Islet precursor cell (in vitro differentiated cells): ENCODE measurements around the gene PIGL.
"Not testable (repeated sequence)": the region's sequence is repeated elsewhere in the genome, so short reads cannot be mapped to it uniquely, and the experiment has no call there.

Experiments
- DNase-seq: peaks from one replicate; pipeline ENCODE4 v3.0.0-alpha.2; 2018

The PIGL gene

DNA sequence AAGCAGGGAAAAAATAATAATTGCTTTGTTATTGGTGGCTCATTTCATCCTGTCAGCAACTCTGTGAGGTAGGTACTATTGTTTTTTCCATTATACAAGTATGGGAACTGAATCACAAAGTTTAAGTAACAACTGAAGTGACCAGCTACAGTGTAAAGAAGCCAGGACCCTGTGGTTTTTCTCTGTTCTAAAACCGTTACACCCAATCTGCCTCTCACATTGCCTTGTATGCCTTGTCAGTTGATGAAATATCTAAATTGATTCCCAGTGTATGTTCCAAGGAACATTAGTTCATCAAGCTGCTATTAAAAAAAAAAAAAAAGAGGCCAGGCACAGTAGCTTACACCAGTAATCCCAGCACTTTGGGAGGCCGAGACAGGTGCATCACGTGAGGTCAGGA, 5.4 kb downstream of the PIGL start:
- DNase-seq = no peak

GRCh38 chr17:16229912-16230561, 13.0 kb downstream of the PIGL start:
- DNase-seq = not testable (repeated sequence)

DNA sequence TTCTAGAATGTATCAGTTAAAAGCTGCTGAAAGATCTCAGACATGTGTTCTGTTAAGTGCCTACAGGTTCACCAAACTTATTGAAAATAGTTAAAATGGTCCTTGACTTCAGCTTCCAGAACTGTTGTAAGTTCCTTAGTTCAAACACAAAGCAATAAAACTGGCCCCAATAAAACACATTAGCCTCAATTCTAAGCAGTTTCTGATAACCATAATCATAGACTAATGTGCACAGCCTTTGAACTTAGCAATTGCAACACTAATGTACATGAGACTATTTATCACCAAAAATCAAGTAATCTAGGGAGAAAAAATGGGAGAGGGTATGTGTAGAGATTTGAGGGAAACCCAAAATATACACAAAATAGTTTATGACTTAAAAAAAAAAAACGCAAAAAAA, 15.4 kb downstream of the PIGL start:
- no peak for DNase-seq

DNA sequence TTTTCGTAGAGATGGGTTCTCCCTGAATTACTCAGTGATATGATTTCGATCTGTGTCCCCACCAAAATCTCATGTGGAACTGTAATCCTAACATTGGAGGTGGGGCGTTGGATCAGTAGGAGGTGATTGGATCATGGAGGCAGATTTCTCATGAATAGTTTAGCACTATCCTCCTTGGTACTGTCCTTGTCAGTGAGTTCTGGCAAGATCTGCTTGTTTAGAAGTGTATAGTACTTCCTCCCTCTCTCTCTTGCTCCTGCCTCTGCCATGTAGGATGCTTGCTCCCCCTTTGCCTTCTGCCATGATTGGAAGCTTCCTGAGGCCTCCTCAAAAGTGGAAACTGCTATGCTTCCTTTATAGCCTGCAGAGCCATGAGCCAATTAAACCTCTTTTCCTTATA, 22.9 kb downstream of the PIGL start:
- DNase-seq = no peak

DNA sequence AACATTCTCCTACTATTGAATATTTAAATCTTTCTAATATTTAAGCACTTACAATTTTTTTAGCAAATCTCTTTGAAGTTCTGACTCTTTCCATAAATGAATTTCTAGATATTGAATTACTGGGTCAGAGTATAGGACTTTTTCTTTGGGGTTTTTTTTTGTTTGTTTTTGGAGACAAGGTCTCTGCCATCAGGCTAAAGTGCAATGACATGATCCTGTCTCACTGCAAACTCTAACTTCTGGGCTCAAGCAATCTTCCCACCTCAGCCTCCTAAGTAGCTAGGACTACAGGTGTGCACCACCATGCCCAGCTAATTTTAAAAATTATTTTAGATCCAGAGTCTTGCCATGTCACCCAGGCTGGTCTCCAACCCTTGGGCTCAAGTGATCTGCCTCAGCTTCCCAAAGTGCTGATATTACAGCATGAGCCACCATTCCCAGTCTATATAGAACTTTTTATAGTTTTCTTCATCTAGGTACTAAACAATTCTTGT, 24.9 kb downstream of the PIGL start:
- no peak for DNase-seq

DNA sequence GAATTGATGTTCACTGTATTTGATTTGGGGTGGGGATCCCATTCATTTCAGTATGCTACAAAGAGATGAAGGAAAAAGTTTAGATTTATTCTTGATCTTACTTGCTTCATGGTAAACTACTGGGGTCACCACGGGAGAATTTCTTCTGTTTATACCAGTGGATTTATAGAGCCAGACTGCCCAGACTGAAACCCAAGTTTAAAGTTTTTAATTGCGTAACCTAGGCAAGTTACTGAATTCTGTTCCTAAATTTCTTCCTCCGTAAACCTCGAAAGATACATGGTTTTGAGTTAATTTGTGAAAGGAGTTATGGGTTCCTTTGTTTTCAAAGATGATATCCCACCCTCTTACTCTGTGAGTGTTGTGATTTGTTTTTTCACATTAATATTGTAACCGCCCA, 26.4 kb downstream of the PIGL start:
- DNase-seq = no peak

DNA sequence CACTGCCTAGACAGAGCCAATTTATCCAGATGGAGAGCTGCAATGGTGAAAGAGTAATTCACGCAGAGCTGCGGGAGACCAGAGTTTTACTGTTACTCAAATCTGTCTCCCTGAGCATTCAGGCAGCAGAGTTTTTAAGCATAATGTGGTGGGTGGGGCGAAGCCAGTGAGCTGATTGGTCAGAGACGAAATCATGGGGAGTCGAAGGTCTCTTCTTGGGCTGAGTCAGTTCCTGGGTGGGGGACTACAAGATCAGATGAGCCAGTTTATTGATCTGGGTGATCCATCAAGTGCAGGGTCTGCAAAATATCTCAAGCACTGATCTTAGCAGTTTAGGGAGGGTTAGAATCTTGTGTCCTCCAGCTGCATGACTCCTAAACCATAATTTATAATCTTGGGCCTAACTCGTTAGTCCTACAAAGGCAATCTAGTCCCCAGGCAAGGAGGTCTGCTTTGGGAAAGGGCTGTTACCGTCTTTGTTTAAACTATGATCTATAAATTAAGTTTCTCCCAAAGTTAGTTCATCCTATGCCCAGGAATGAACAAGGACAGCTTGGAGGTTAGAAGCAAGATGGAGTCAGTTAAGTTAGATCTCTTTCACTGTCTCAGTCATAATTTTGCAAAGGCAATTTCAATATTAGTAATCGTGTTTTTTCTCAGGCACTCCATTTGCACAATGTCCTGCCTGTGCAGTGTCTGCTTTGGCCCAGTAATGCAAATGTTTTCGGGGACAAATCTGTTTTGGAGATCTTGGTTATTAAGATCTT, 27.0 kb downstream of the PIGL start:
- peak; percentile 58 for DNase-seq

DNA sequence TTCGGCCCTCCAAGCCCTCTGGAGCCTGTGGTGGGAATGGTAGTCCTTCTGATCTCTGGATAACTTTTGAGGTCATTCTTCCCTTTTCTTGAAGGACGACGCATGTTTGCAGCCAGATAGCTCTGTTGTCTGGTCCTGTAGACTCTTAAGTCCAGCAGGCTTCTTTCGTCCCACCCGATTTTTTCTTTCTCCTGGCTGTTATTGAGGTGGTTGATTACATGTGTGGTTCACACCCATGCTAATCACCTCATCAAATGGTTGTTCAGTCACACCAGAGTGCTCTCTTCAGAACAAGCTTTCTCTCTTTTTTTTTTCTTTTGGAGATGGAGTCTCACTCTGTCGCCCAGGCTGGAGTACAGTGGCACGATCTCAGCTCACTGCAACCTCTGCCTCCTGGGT, 30.6 kb downstream of the PIGL start:
- DNase-seq = no peak

DNA sequence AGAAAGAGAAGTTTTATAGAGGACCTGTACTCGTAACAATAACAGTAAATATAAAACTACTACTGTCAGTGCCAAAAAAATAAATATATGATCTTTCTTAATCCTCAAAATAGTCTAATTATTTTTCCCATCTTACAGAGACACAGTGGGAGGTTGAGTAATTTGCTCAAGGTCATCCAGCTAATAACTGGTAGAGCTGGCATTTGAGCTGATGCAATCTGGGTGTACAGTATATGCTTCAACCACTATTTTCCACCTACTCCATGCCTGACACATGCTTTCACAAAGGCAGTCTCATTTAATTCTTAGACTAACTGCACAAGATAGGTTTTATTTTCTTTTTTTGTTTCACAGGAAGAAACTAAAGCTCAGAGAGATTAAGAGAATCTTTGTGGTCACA, 33.6 kb downstream of the PIGL start:
- DNase-seq = no peak

- no peak for DNase-seq
These were observed 34.0 kb downstream of the PIGL start for GRCh38 chr17:16251043-16251442.

DNA sequence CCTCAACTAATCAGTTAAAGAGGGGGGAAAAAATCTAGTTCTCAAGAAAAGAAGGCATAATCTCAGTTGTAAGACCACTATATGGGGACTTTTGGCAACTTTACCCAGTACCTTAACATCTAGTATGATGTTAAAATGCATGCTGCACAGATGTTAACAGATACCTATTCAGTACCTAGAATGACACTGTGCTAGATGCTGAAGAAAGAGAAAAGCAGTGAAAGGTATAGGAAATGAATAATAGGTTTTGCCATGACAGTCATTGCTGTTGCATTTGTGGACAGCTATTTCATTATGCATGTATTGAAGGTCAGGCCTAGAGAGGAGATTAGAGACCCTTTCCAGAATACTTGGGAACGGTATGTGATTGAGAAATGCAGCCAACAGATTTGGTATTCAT, 34.5 kb downstream of the PIGL start:
- DNase-seq = no peak

GRCh38 chr17:16254773-16255400, 37.9 kb downstream of the PIGL start:
- no peak for DNase-seq

GRCh38 chr17:16255481-16255921, 38.5 kb downstream of the PIGL start:
- no peak for DNase-seq

- DNase-seq = no peak
These were observed 41.9 kb downstream of the PIGL start for GRCh38 chr17:16258901-16259300.

GRCh38 chr17:16259926-16260325, 42.9 kb downstream of the PIGL start:
- DNase-seq = no peak

GRCh38 chr17:16261049-16261448, 44.0 kb downstream of the PIGL start:
- no peak for DNase-seq

DNA sequence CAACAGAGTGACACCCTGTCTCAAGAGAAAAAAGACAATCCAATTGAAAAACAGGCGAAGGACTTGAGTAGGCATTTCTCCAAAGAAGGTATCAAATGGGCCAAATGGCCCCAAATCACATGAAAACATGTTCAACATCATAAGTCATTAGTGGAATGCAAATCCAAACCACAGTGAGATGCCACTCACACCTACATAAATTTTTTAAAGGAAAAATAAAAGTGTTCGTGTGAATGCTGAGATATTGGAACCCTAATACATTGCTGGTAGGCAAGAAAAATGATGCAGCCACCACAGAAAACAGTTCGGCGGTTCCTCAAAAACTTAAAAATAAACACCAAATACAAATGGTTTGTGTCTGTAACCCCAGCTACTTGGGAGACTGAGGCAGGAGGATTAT, 45.2 kb downstream of the PIGL start:
- no peak for DNase-seq

GRCh38 chr17:16267174-16267573, 50.2 kb downstream of the PIGL start:
- DNase-seq = no peak

- DNase-seq = no peak
These were observed 52.6 kb downstream of the PIGL start for GRCh38 chr17:16269658-16270057.

- DNase-seq = no peak
These were observed 55.3 kb downstream of the PIGL start for GRCh38 chr17:16272111-16272840.

DNA sequence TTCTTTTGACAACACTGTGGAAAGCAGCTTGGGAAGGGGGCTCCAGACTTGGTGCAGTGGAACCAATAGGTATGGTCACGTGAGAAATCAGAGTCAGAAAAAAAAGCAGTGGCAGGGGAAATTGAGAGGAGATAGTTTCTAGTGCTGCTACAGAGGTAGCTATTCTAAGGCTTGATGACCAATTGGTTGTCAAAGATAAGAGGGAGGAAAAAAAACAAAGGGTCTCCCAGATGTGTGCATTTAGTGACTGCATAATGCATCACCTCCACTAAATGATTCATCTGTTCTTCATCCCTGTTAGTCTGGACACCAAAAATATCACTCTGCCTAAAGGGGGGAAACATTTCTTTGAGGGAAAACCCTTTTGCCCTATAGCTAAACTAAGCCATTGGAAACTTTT, 56.5 kb downstream of the PIGL start:
- DNase-seq = no peak

- DNase-seq = no peak
These were observed 56.9 kb downstream of the PIGL start for GRCh38 chr17:16273929-16274339.

- no peak for DNase-seq
These were observed 58.0 kb downstream of the PIGL start for GRCh38 chr17:16275024-16275423.
